HG03103 (cell line): ENCODE measurements around the gene NNAT.
"Not testable (repeated sequence)": the region's sequence is repeated elsewhere in the genome, so short reads cannot be mapped to it uniquely, and the experiment has no call there.

ENCODE experiments used
- ATAC-seq: cut with Tn5 transposase; IDR thresholded peaks from one replicate; pipeline ENCODE4 v1.9.1; 2021; ENCODE audit warnings: low read depth; ENCODE audit not compliant: unreplicated experiment

The NNAT gene

GRCh38 chr20:37521061-37521771, at the start of gene NNAT:
Gene NNAT, plus strand, starts transcription at chr20:37521250. Its CDS starts 82 bp downstream, at chr20:37521332.
- no peak for ATAC-seq

GRCh38 chr20:37471741-37472235, 49.3 kb upstream of the NNAT start:
- ATAC-seq = no peak

- not testable (repeated sequence) for ATAC-seq
Observed at GRCh38 chr20:37472435-37472834, 48.6 kb upstream of the NNAT start.

- no peak for ATAC-seq
Observed at GRCh38 chr20:37473249-37474000, 47.6 kb upstream of the NNAT start.

- ATAC-seq = no peak
Observed at GRCh38 chr20:37474386-37474785, 46.7 kb upstream of the NNAT start.

GRCh38 chr20:37475252-37475651, 45.8 kb upstream of the NNAT start:
- ATAC-seq = no peak

- ATAC-seq = no peak
Observed at GRCh38 chr20:37477041-37477440, 44.0 kb upstream of the NNAT start.

GRCh38 chr20:37479266-37479665, 41.8 kb upstream of the NNAT start:
- ATAC-seq = no peak

GRCh38 chr20:37479925-37480691, 40.9 kb upstream of the NNAT start:
- no peak for ATAC-seq

- ATAC-seq = no peak
Observed at GRCh38 chr20:37480919-37481318, 40.1 kb upstream of the NNAT start.

GRCh38 chr20:37481610-37482009, 39.4 kb upstream of the NNAT start:
- no peak for ATAC-seq

GRCh38 chr20:37484331-37484730, 36.7 kb upstream of the NNAT start:
- no peak for ATAC-seq

- not testable (repeated sequence) for ATAC-seq
Observed at GRCh38 chr20:37486209-37486608, 34.8 kb upstream of the NNAT start.

- ATAC-seq = no peak
Observed at GRCh38 chr20:37490663-37491350, 30.2 kb upstream of the NNAT start.

GRCh38 chr20:37492096-37492625, 28.9 kb upstream of the NNAT start:
- ATAC-seq = no peak

- ATAC-seq = no peak
Observed at GRCh38 chr20:37492945-37493344, 28.1 kb upstream of the NNAT start.

GRCh38 chr20:37494301-37494700, 26.7 kb upstream of the NNAT start:
- no peak for ATAC-seq

GRCh38 chr20:37494796-37495195, 26.3 kb upstream of the NNAT start:
- no peak for ATAC-seq

- no peak for ATAC-seq
Observed at GRCh38 chr20:37498066-37498665, 22.9 kb upstream of the NNAT start.

GRCh38 chr20:37500311-37500710, 20.7 kb upstream of the NNAT start:
- no peak for ATAC-seq
